ENCODE measurements around the gene ORAI2.
A peak's percentile ranks its signal among the peaks of the same experiment; 100 is the strongest.
"Not testable (repeated sequence)": the region's sequence is repeated elsewhere in the genome, so short reads cannot be mapped to it uniquely, and the experiment has no call there.

ORAI2 gene

DNA sequence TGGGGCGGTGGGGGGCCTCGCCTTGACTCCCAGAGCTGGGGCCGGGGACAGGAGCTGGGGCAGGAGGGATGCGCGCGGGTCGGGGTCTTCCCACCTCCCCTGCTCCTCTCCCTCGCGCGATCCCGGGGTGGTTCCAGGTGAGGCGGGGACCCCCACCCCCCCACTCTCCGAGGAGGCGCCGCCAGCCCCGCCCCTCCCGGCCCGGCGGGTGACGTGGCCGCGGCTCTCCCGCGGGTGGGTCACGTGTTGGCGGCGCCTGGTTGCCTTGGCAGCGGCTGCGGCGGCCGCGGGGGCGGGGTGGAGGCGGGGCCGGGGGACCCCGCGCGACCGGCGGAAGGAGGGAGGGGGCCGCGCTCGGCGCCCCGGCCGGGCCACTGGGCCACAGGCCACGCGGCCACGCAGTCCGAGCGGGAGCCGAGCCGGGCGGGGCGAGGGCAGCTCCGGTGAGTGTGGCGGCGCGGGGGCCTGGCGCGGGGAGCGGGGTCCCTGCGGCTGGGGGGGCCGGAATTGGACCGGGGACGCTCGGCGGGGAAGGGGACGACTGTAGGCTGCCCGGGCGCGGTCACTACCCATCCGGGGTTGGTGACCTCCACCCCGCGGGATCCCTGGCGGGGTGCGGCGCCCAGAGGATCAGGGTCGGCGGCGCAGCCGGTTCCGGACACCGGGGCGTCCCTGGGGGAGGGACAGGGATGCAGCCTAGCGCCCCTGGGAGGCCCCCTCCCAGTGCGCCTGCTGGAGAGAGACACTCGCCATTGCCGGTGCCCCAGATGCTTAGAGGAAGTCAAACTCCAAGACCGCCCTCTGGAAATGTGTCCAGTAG, at the start of gene ORAI2:
TSS of gene ORAI2 (plus strand) at position 357 of the 820 bp plus-strand sequence. CDS start 5,382 bp downstream, outside the sequence.
- DNase-seq = peak; percentile 88

DNA sequence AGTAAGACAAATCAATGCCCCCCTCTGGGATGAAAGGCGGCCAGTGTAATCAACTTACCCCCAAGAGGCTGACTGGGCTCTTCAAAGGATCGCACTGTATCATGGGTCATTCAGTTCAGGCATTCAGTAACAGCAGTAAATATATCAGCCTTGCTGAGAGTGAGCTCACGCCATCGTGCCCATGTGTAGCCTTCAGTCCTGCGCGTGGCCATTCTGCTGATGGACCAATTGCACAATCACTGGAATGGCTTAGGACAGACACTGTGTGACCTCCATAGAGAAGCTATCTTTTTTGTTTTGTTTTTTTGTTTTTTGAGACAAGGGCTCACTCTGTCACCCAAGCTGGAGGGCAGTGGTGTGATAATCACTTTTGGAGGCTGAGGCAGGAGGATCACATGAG, 46.3 kb upstream of the ORAI2 start:
- DNase-seq = no peak

DNA sequence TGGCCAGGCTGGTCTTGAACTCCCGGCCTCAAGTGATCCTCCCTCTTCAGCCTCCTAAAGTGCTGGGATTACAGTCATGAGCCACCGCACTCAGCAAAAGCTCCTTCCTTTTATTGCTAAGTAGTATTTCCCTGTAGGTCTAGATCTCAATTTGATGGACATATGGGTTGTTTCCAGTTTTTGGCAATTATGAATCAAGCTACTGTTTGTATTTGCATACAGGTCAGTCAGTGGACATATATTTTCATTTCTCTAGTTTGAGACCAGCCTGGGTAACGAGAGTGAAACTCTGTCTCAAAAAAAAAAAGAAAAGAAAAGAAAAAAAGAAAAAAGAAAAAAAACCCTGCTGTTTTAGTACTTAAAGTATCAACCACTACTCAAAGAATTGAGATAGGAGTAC, 43.6 kb upstream of the ORAI2 start:
- DNase-seq = no peak

GRCh38 chr7:102390697-102391484, 42.5 kb upstream of the ORAI2 start:
- peak; percentile 65 for DNase-seq

DNA sequence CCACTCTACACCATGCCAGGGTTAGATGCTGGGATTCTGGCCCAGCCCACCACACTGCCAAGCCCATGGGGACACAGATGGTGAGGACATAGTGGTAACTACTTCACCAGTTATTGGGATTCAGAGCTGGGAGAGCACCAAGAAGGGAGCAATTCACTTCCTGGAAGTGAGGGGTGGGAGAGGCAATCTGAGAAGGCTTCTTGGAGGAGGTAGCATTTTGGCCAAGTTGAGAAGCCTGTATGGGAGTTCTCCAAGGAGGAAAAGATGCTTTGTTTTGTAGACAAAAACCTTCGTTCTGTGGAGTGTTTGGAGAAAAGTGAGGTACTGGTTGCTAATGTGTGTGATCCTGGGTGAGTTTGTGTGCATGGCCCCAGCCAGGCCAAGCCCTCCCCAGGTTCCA, 41.0 kb upstream of the ORAI2 start:
- DNase-seq = no peak

DNA sequence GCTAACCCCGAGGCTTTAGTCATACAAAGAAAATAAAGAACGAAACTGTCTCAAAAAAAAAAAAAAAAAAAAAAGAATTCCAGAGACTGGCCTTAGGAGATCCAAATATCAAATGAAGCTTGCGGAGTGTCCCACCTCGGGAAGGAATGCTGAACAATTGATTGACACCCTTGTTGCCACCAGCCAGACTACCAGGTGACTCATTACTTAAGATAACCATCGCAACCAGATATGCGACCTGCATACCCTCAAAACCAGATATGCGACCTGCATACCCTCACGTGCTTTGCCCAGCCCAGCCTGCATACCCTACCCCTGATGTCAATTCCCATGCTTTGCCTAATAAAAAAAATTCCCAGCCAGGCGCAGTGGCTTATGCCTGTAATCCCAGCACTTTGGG, 39.9 kb upstream of the ORAI2 start:
- DNase-seq = no peak

DNA sequence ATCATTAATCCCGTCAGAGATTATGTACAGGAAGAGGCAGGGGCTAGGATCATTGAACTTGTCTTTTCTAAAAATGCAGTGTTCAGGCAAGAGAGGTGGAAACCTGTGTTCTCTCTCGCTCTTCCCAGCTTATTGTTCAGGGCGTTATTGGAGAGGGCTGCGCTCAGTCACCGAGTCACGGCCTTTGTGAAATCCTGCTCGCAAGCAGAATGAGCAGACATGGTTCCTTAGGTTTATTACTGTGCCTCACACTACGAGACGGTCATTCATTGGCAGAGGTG, 37.8 kb upstream of the ORAI2 start:
- DNase-seq = no peak

DNA sequence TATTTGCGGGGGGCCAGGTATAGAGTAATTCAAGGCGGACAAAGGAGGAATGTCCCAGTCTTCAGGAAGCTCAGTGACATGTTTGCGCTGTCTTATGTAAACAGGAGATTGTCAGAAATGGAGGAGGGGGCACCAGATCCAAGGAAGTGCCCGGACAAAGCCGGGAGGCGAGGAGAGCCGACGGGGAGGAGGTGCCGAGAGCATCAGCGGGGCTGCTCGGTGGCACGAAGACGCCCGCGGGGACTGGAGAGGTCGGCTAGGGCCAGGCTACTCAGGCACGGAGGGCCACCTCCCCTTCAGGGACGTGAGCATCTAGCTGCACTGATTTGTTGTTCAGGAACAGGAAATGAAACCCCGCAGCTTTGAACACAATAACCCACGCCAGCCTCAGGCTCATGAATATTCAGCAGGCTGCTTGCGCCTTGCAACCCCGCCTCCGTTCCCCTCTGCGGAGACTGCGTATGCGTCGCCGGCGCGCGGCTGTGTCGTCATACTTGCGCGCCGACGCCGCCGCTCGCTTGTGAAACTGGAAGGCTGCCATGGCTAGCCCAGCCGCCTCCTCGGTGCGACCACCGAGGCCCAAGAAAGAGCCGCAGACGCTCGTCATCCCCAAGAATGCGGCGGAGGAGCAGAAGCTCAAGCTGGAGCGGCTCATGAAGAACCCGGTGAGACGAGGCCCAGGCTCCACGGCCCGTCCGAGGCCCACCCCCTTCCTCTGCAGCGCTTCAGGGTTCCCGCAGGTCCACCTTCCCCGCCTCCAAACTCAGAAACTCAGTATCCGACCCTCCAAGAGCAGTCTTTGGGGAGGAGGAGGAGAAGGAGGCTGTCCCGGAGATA, 37.3 kb upstream of the ORAI2 start, which contains the start of gene PRKRIP1:
TSS of gene PRKRIP1 (plus strand) at position 491 of the 837 bp plus-strand sequence. CDS start at position 540, 49 bp downstream.
- DNase-seq = peak; percentile 82

GRCh38 chr7:102396710-102397019, 36.7 kb upstream of the ORAI2 start:
- DNase-seq = no peak

DNA sequence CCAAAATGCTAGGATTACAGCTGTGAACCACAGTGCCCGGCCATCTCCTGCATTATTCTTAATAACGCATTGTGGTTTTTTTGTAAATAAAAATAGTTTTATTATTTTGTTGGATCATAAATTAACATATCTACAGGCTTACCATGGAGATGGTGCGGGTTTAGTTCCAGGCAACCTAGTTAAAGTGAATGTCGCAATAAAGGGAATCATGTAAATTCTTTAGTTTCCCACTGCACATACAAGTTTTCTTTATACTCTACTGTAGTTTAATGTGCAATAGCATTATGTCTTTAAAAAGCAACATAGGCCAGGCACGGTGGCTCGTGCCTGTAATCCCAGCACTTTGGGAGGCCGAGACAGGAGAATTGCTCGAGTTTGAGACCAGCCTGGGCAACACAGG, 34.8 kb upstream of the ORAI2 start:
- DNase-seq = no peak

DNA sequence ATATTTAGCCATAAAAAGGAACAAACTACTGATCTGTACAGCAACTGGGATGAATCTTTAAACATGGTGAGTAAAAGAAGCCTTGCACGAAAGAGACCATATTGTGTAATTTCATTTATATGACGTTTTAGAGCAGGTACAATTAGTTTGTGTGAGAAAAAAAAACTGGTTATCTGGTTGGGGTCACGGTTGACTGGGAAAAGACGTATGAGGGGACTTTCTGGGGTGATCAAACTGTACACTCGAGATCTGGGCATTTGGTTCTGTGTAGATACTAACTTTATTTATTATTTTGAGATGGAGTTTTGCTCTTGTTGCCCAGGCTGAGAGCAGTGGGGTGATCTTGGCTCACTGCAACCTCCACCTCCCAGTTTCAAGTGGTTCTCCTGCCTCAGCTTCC, 33.0 kb upstream of the ORAI2 start:
- no peak for DNase-seq

- DNase-seq = no peak
Measured at GRCh38 chr7:102403563-102403962, 29.8 kb upstream of the ORAI2 start.

- peak; percentile 36 for DNase-seq
Measured at GRCh38 chr7:102404005-102404861, 29.1 kb upstream of the ORAI2 start.

GRCh38 chr7:102404862-102405188, 28.6 kb upstream of the ORAI2 start:
- DNase-seq = not testable (repeated sequence)

- no peak for DNase-seq
Measured at GRCh38 chr7:102407910-102408309, 25.5 kb upstream of the ORAI2 start.

GRCh38 chr7:102408530-102408929, 24.8 kb upstream of the ORAI2 start:
- not testable (repeated sequence) for DNase-seq

GRCh38 chr7:102409340-102409739, 24.0 kb upstream of the ORAI2 start:
- no peak for DNase-seq

GRCh38 chr7:102410123-102410522, 23.3 kb upstream of the ORAI2 start:
- DNase-seq = no peak

DNA sequence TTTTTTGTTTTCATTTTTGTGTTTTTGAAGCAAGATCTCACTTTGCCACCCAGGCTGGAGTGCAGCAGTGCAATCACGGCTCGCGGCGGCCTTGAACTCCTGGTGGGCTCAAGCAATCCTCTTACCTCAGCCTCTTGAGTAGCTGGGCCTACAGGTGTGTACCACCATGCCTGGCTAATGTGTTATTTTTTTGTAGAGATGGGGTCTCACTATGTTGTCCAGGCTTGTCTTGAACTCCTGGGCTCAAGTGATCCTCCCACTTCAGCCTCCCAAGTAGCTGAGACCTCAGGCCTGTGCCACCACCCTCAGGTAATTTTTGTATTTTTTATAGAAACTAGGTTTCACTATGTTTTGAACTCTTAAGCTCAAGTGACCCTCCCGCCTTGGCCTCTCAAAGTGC, 22.5 kb upstream of the ORAI2 start:
- no peak for DNase-seq

GRCh38 chr7:102412548-102412947, 20.8 kb upstream of the ORAI2 start:
- peak; percentile 44 for DNase-seq

DNA sequence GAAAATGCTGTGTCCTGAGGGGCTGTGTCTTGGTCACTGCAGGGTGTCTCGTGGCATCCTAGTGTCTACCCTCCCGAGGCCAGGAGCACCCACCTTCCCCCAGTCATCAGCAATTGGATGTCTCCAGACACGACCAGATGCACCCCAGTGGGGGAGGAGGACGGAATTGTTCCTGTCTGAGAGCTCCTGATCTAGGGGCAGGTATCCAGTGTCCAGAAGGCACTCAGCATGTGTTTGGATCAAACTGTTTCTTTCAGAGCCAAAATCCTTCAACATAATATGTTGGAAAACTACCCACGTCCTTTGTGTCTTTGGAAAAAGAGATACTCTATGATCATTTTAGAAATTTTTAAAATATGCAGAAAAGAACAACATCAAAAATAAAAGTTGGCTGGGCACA, 20.3 kb upstream of the ORAI2 start:
- DNase-seq = no peak

DNA sequence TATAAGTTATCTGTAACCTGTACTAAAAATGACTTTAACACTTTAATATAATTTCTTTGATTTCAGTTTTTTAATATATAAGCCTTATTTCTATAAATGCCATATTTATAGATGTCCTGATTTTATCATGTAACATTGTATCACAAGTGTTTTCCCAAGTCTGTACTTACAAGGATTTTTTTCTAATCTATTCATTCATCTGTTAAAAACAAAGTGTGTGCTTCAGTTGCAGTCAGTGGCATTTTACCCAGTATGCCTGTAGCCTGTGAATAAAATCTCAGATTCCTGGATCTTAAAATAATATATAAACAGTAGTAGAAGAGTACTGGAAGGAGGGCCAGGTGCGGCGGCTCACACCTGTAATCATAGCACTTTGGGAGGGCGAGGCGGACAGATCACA, 19.8 kb upstream of the ORAI2 start:
- no peak for DNase-seq
